GM19025 (cell line): ENCODE measurements around the gene SRRT.
"Not testable (repeated sequence)": the region's sequence is repeated elsewhere in the genome, so short reads cannot be mapped to it uniquely, and the experiment has no call there.

ENCODE experiments used
- ATAC-seq: cut with Tn5 transposase; IDR thresholded peaks from one replicate; pipeline ENCODE4 v1.9.1; 2021; ENCODE audit warnings: mild to moderate bottlenecking, low read depth, moderate library complexity; ENCODE audit not compliant: unreplicated experiment

The SRRT gene

DNA sequence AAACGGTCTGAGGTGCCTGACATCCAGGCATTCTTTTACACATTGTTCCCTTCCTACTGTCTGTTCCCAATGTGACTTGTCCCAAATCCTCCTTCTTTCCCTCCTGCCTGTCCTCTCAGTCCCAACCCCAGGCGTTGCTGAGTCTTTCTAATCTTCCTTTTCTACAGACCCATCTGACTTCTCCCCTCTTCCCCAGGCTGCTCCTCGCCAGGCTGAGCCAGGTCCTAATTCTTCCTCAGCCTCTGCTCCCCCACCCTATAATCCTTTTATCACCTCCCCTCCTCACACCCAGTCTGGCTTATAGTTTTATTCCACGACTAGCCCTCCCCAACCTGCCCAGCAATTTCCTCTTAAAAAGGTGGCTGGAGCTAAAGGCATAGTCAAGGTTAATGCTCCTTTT is 48.7 kb downstream of the SRRT start:
- ATAC-seq = not testable (repeated sequence)

DNA sequence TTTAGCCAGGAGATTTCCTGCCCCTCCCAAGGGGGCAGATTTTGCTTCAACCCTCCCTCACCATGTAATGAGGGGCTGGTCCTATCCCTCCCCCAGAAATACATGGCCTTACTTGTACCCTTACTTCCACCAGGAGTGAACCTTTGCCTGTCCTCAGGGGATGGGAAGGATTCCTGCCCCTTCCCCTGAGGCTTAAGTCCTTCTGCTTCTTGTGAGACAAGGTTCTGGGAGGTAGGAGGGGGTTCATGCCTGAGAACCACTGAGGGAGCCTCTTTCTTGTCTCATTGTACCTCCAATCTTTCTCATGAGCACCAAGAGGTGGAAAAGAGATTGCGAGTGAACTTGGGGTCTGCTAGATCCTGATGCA is 54.9 kb downstream of the SRRT start:
- no peak for ATAC-seq

DNA sequence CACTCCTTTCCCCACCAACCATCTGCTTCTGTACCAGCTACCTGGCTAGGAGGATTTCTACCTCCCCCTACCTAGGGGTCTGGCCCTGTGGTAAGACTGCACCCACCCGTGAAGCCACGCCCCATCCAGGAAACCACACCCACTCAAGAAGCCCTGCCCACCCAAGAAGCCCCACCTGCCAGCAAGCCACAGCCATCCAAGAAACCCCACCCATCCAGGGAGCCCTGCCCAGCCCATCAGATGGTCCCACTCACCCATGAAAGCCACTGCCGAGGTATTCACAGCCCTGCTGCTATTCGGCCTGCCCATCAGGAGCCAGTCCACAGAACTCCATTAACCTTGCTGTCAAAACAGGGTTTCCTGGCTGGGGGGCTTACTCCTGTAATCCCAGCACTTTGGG is 58.8 kb downstream of the SRRT start:
- no peak for ATAC-seq

DNA sequence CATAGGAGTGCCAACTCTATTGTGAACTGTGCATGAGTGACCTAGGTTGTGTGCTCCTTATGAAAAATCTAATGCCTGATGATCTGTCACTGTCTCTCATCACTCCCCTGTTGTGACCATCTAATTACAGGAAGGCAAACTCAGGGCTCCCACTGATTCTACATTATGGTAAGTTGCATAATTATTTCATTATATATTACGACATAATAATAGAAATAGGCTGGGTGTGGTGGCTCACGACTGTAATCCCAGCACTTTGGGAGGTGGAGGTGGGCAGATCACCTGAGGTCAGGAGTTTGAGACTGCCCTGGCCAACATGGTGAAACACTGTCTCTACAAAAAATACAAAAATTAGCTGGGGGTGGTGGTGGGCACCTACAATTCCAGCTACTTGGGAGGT is 60.5 kb downstream of the SRRT start:
- not testable (repeated sequence) for ATAC-seq

DNA sequence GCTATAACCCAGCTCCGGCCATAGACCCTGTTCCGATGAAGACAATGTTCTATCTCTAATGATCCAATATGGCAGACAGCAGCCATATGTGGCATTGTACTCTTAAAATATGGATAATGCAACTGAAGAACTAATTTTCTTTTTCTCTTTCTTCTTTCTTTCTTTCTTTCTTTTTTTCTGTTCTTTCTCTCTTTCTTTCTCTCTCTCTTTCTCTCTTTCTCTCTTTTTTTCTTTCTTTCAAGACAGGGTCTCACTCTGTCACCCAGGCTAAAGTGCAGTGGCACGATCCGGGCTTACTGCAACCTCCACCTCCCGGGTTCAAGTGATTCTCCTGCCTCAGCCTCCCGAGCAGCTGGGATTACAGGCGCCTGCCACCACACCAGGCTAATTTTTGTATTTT is 61.3 kb downstream of the SRRT start:
- ATAC-seq = not testable (repeated sequence)
